Stomach (tissue), 9 donors: ENCODE results near the gene NMNAT2. TPM values are rescaled to one million over a fixed set of nuclear protein-coding genes. Genes with fewer than 3 reads are reported as not detected.

Experiments
- DNase-seq, 2 donors: peaks; one replicate each; pipeline versions ENCODE4 v3.0.0 to v3.0.0-alpha.2; 2013 to 2019
- H3K27ac ChIP-seq, 5 donors: fragments of 200-600 bp in 4 of 5; sonication (generic) in 4 of 5; one replicate each; pipeline ENCODE4 v1.5.1; 2013 to 2019; ENCODE audit warnings: mild to moderate bottlenecking in 1 of 5, moderate library complexity in 1 of 5
- H3K27me3 ChIP-seq, 3 donors: fragments of 200-600 bp; sonication (generic); one replicate each; pipeline ENCODE4 v1.5.1; 2017 to 2019; ENCODE audit warnings: mixed run types in 1 of 3
- H3K36me3 ChIP-seq, 4 donors: fragments of 200-600 bp; sonication (generic); 1 replicate in 3 of 4; 2 replicates in 1 of 4; pipeline ENCODE4 v1.5.1; 2016 to 2019
- H3K4me1 ChIP-seq, 4 donors: fragments of 200-600 bp; sonication (generic); one replicate each; pipeline ENCODE4 v1.5.1; 2016 to 2019
- H3K4me3 ChIP-seq, 4 donors: fragments of 200-600 bp; sonication (generic) in 3 of 4; one replicate each; pipeline ENCODE4 v1.5.1; 2016 to 2019; ENCODE audit warnings: mild to moderate bottlenecking in 1 of 4
- H3K9me3 ChIP-seq, 4 donors: fragments of 200-600 bp; sonication (generic); one replicate each; pipeline ENCODE4 v1.5.1; 2016 to 2019
- EP300 ChIP-seq: sonication (generic); formaldehyde crosslinking; IDR thresholded peaks from one replicate; pipeline ENCODE4 v1.6.1; 2017; ENCODE audit warnings: antibody characterized with exemption
- POLR2A ChIP-seq, 4 donors: fragments of 450-650 bp; IDR thresholded peaks; one replicate each; pipeline ENCODE4 v1.6.1; 2016; ENCODE audit warnings: antibody characterized with exemption in 4 of 4, control low read depth in 2 of 4, mild to moderate bottlenecking in 1 of 4, moderate library complexity in 1 of 4
- POLR2AphosphoS5 ChIP-seq, 3 donors: sonication (generic); formaldehyde crosslinking; IDR thresholded peaks; one replicate each; pipeline ENCODE4 v1.6.1; 2016; ENCODE audit warnings: antibody characterized with exemption in 3 of 3
- WGBS, 5 donors: extraction: QIAGEN DNeasy Blood & Tissue Kit in 3 of 5; methylation state at CpG; one replicate each; pipeline versions ENCODE4 v1.1.5 to v1.1.7; 2013 to 2018; 5-methylcytosine and 5-hydroxymethylcytosine counted together
- intact Hi-C: fragments of 100-400 bp; cut with DNase I; formaldehyde crosslinking; loops from one replicate; pipeline ENCODE4 v1.15.1; 2023; ENCODE audit warnings: low total_unique reads
- polyA plus RNA-seq, 3 donors: library from polyadenylated mRNA; stranded (reverse); fragments of 200-250 nt; gene quantifications; one replicate each; pipeline ENCODE4 v1.2.3, GENCODE V29; 2013
- total RNA-seq, 5 donors: library from RNA; depleted of rRNA; stranded (reverse); fragments of >200 nt; gene quantifications; one replicate each; pipeline versions ENCODE4 v1.1.0 to v1.2.3, GENCODE V29; 2014 to 2016
- TF ChIP-seq, protein P1 (sequence below), 7 experiments: fragments of 450-650 bp in 4 of 7; fragments of 200-600 bp in 3 of 7; sonication (generic) in 3 of 7; IDR thresholded peaks; one replicate each; pipeline ENCODE4 v1.5.1; 2016 to 2019; ENCODE audit warnings: antibody characterized with exemption in 7 of 7, control low read depth in 2 of 7, mild to moderate bottlenecking in 1 of 7
- donor health status: healthy with polysubstance abuse.
- donor health status: Bipolar disorder and iron deficiency.
- donor health status: healthy.

NMNAT2 gene
- total and polyA plus RNA-seq, 8 donors = 0.06 to 1.3 (median 0.51) TPM; not detected in 2

DNA sequence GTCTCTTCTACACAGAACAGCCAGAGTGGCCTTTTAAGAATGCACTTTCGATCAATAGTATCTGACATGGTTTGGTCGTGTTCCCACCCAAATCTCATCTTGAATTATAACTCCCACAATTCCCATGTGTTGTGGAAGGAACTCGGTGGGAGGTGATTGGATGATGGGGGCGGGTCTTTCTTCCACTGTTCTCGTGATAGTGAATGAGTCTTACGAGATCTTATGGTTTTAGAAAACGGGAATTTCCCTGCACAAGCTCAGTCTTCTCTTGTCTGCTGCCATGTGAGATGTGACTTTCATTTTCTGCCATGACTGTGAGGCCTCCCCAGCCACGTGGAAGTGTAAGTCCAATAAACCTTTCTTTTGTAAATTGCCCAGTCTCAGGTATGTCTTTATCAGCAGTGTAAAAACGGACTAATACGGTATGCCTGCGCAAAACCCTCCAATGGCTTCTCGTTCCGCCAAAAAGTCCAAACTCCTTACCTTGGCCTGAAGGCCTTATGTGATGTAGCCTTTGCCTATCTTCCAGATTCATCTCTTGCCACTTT, 31.1 kb upstream of the NMNAT2 start:
- no peak for TF ChIP-seq POLR2AphosphoS5 (IDR thresholded peaks at IDR 0.05)
- TF ChIP-seq, protein P1, sequence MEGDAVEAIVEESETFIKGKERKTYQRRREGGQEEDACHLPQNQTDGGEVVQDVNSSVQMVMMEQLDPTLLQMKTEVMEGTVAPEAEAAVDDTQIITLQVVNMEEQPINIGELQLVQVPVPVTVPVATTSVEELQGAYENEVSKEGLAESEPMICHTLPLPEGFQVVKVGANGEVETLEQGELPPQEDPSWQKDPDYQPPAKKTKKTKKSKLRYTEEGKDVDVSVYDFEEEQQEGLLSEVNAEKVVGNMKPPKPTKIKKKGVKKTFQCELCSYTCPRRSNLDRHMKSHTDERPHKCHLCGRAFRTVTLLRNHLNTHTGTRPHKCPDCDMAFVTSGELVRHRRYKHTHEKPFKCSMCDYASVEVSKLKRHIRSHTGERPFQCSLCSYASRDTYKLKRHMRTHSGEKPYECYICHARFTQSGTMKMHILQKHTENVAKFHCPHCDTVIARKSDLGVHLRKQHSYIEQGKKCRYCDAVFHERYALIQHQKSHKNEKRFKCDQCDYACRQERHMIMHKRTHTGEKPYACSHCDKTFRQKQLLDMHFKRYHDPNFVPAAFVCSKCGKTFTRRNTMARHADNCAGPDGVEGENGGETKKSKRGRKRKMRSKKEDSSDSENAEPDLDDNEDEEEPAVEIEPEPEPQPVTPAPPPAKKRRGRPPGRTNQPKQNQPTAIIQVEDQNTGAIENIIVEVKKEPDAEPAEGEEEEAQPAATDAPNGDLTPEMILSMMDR (IDR thresholded peaks at IDR 0.05) = no peak
- no peak for TF ChIP-seq EP300
- no peak for TF ChIP-seq POLR2A (IDR thresholded peaks at IDR 0.05)
- intact Hi-C loops = no loop called here
- Histone ChIP-seq H3K36me3 (no peaks in the 10 kb centered on the region), H3K27ac (no peak overlapping the region), H3K4me3 (no peak overlapping the region), H3K27me3 (peaks cover 0 to 4% (median 0%) of the 10 kb centered on the region in 3 donors), H3K9me3 (no peaks in the 10 kb centered on the region), H3K4me1 (no peaks in the 10 kb centered on the region)
- DNase-seq = no peak
- 87 to 92% (median 90%) methylated on average over 13 of the region's 13 CpGs for WGBS, 5 donors

DNA sequence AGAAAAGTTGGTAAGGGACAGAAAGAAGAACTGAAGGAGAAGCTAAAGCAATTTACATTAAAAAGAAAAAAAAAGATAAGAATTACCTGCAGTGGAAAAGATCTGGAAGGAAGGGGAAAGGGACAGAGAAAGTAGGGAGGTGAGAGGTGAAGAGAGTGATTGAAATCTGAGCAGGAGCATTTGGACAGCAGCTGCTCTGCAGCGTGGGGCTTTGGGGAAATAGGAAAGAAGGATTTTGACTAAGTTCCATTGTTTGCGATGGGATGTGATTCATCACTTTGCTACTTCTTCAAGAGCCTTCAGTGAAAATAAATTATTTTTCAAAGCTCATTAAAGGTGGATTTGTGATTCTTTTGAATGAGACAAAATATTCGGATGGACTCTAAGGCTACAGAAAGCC, 26.1 kb upstream of the NMNAT2 start:
- Histone ChIP-seq H3K9me3 (no peaks in the 10 kb centered on the region), H3K4me3 (no peak overlapping the region), H3K36me3 (no peaks in the 10 kb centered on the region), H3K27ac (no peak overlapping the region), H3K4me1 (no peaks in the 10 kb centered on the region), H3K27me3 (no peaks in the 10 kb centered on the region)
- 50 to 58% (median 55%) methylated on average over 3 of the region's 3 CpGs for WGBS, 5 donors
- TF ChIP-seq POLR2AphosphoS5 (IDR thresholded peaks at IDR 0.05) (no peak), EP300 (no peak), POLR2A (IDR thresholded peaks at IDR 0.05) (no peak)
- TF ChIP-seq, protein P1 (IDR thresholded peaks at IDR 0.05) = no peak
- no peak for DNase-seq
- intact Hi-C loops = no loop called here

DNA sequence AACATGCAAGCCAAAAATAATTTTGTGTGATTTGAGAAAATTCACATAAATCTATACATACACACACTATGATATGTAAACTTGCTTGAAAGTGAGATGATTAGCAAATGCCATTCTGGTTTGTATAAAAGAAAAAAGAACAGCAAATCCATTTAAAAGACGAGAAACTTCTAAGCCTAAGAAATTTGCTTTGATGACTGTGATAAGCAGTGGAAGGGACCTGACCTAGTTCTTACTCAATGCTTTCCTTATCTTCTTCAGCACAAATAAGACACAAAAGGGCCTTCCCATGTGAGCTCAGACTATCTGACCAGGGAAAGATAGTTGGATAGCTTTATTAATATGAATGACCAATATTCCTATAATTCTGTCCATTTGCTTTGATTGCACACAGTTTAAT, 25.3 kb upstream of the NMNAT2 start:
- Histone ChIP-seq H3K4me3 (no peak overlapping the region), H3K9me3 (no peaks in the 10 kb centered on the region), H3K27me3 (no peaks in the 10 kb centered on the region), H3K27ac (no peak overlapping the region), H3K4me1 (no peaks in the 10 kb centered on the region), H3K36me3 (no peaks in the 10 kb centered on the region)
- WGBS, 5 donors = 9 to 35% (median 28%) methylated on average over 1 of the region's 1 CpG
- DNase-seq = no peak
- TF ChIP-seq POLR2A (IDR thresholded peaks at IDR 0.05) = no peak
- intact Hi-C loops = no loop called here

DNA sequence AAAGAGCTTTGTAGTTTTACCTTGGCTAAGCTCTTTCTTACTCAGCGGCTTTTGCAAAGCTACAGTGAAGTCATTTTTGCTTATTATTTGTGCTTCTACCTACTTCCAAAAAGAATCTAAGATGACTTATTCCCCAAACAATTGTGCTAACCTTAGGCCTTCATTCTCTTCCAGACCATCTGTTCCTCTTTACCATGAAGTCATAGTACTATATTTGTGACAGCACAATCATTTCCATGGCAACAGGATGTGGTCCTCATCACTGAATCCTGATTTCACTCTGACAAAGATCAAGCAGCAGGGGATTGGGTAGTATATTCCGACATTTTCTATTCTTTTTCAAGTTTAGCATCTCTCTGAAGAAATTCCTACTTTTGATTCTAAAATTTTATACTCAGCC, 24.8 kb upstream of the NMNAT2 start:
- TF ChIP-seq POLR2A (IDR thresholded peaks at IDR 0.05) (no peak), EP300 (no peak), POLR2AphosphoS5 (IDR thresholded peaks at IDR 0.05) (no peak)
- TF ChIP-seq, protein P1 (IDR thresholded peaks at IDR 0.05) = no peak
- Histone ChIP-seq H3K27ac (no peak overlapping the region), H3K27me3 (no peaks in the 10 kb centered on the region), H3K4me1 (no peaks in the 10 kb centered on the region), H3K4me3 (no peak overlapping the region), H3K36me3 (no peaks in the 10 kb centered on the region), H3K9me3 (no peaks in the 10 kb centered on the region)
- WGBS, 5 donors = 90 to 93% (median 92%) methylated on average over 2 of the region's 2 CpGs
- peak in 1 of 2 donors; percentile 12 for DNase-seq
- intact Hi-C loops = no loop called here

DNA sequence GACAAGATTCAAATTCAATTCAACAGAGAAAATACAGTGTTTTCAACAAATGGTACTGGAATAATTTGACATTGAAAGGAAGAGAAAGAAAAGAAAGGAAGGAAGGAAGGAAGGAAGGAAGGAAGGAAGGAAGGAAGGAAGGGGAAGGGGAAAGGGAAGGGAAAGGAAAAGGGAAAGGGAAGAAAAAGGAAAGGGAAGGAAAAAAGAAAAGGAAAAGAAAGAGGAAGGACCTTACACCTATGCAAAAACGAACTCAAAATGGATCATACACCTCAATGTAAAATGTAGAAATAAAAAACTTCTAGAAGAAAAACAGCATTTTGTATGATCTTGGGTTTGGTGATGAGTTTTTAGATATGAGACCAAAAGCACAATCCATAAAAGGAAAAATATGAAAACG, 19.9 kb upstream of the NMNAT2 start:
- no peak for DNase-seq
- intact Hi-C loops = no loop called here
- Histone ChIP-seq H3K4me1 (no peaks in the 10 kb centered on the region), H3K36me3 (no peaks in the 10 kb centered on the region), H3K27ac (no peak overlapping the region), H3K27me3 (peaks cover 0 to 13% (median 0%) of the 10 kb centered on the region in 3 donors), H3K4me3 (no peak overlapping the region), H3K9me3 (no peaks in the 10 kb centered on the region)
- TF ChIP-seq, protein P1 (IDR thresholded peaks at IDR 0.05) = no peak
- TF ChIP-seq POLR2A (IDR thresholded peaks at IDR 0.05) (no peak), EP300 (no peak), POLR2AphosphoS5 (IDR thresholded peaks at IDR 0.05) (no peak)
- WGBS, 5 donors = 74 to 90% (median 85%) methylated on average over 2 of the region's 2 CpGs
